Measurements from ENCODE around the gene MEG3.

MEG3 gene

GRCh38 chr14:100825713-100826331, at the start of gene MEG3:
MEG3 (plus strand) TSS chr14:100826118.
- DNase-seq (ENCODE audit: low read depth, low spot score) = peak; percentile 66

GRCh38 chr14:100776681-100777365, 49.1 kb upstream of the MEG3 start:
- no peak for DNase-seq (ENCODE audit: low read depth, low spot score)

- no peak for DNase-seq (ENCODE audit: low read depth, low spot score)
Measured at GRCh38 chr14:100777366-100777817, 48.5 kb upstream of the MEG3 start.

GRCh38 chr14:100777818-100778525, 47.9 kb upstream of the MEG3 start:
- DNase-seq (ENCODE audit: low read depth, low spot score) = no peak

GRCh38 chr14:100778526-100778882, 47.4 kb upstream of the MEG3 start:
- DNase-seq (ENCODE audit: low read depth, low spot score) = no peak

DNA sequence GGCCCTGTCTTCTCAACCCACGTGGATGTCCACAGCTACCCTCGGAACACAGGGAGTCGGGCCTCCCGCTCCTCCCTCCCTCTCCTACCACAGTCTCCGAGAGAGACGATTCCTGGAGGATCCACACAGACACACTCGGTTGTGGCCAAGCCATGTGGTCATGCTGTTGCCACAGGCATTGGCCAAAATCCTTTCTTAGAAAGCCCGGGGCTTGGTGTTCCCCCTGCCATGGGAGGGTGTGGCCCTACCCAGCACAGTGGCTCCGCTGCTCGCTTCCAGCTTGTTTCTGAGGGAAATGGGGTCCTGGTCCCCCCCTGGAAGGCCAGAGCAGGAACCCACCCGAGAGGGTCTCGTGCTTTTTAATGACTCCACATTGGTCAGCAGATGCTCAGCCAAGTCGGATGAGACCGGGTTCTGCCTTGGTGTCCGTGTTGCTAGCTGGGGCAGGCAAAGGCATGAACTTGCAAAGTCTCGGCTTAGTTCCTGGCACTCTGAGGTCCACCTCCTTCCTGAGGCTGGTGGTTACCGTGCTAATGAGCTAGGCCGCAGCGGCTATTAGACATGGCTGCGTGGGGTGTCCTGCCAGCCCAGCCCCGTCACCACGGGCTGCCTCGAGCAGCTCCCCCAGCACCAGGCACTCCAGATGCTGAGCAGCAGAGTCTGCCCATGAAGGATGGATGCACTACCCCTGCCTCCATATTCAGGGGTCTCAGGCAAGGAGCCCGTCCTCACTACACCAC, 46.8 kb upstream of the MEG3 start:
- DNase-seq (ENCODE audit: low read depth, low spot score) = no peak

GRCh38 chr14:100779691-100780080, 46.2 kb upstream of the MEG3 start:
- DNase-seq (ENCODE audit: low read depth, low spot score) = no peak

DNA sequence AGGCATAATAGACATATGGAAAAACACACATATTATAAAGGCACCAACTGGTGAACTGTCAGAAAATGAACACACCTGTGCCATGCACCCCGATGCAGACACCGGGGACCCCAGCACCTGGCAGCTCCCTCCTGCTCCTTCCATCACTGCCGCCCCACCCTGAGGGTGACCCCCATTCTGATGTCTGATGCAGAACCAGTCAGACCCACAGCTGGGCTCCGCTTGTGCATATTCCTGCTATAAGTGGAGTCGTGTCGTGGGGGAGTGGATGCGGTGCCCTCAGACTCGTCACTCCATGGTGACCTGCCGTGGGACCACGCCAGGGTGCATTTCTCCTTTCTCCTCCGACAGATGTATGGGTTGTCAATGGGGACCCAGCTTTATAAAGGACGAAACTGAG, 45.7 kb upstream of the MEG3 start:
- no peak for DNase-seq (ENCODE audit: low read depth, low spot score)

DNA sequence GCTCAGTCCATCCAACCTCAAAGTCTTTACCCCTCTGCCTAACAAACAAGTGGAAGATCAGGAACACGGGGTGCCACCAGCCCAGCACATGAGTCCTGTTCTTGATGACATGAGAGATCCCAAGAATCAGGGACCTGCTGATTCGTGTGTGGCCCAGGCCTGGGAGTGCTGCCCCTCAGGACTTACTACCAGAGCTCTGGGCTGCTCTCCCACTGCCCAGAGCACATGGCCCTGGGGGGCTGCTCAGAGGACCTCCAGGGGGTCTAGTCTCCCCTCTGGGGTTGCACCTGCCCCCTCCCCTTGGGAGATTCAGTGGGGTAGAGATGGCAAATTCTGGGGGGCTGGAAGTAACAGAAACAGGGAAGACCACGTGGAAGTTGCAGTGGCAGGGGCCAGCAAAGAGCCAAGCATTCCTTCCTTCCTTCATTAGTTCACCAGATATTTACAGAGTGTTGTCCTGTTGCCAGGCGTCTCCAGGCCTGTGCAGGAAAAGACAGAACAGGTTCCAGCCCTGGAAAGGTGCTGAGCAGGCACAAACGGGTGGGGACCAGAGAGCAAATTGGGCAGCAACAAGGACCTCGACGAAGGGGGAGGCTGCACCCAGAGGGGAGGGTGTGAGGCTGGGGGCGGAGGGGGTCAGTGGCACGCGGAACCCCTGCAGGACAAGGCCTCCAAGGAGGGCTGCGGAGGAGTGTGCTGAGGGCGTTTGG, 45.1 kb upstream of the MEG3 start:
- no peak for DNase-seq (ENCODE audit: low read depth, low spot score)

- no peak for DNase-seq (ENCODE audit: low read depth, low spot score)
Measured at GRCh38 chr14:100781952-100782351, 44.0 kb upstream of the MEG3 start.

GRCh38 chr14:100782516-100783320, 43.2 kb upstream of the MEG3 start:
- no peak for DNase-seq (ENCODE audit: low read depth, low spot score)

GRCh38 chr14:100783630-100784370, 42.1 kb upstream of the MEG3 start:
- DNase-seq (ENCODE audit: low read depth, low spot score) = no peak

GRCh38 chr14:100784523-100785337, 41.2 kb upstream of the MEG3 start:
- no peak for DNase-seq (ENCODE audit: low read depth, low spot score)

DNA sequence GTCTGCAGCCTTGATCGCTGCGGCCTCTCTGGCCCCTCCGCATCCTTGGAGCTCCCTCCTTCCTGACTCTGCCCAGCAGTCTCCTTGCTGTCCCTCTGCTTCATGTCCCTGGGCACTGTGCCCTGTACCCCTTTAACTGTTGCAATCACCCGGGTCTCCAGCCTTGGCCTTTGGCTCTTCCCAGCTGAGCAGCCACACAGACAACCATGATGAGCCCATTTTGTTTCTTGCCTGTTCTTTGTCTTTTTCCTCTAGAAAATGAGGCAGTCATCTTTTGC, 40.6 kb upstream of the MEG3 start:
- DNase-seq (ENCODE audit: low read depth, low spot score) = no peak

- DNase-seq (ENCODE audit: low read depth, low spot score) = no peak
Measured at GRCh38 chr14:100785626-100786025, 40.3 kb upstream of the MEG3 start.

DNA sequence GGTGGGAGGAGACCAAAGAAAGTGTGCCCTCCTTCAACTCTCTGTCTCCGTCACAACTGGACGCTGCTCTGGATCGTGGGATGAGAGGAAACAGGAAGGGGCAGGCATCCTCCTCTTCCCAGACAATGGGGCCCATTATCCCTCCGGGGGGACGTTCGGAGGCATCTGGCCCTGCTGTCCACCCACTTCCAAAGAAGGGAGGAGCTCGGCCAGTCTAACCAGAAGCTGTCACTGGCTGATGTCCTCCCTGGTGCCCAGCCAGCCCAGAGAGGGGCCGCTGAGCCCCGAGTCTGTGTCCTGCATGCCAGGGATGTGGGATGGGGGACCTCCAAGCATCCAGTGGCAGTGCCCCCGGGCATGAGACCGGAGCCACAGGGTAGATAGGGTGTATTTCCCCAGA, 39.8 kb upstream of the MEG3 start:
- DNase-seq (ENCODE audit: low read depth, low spot score) = no peak

DNA sequence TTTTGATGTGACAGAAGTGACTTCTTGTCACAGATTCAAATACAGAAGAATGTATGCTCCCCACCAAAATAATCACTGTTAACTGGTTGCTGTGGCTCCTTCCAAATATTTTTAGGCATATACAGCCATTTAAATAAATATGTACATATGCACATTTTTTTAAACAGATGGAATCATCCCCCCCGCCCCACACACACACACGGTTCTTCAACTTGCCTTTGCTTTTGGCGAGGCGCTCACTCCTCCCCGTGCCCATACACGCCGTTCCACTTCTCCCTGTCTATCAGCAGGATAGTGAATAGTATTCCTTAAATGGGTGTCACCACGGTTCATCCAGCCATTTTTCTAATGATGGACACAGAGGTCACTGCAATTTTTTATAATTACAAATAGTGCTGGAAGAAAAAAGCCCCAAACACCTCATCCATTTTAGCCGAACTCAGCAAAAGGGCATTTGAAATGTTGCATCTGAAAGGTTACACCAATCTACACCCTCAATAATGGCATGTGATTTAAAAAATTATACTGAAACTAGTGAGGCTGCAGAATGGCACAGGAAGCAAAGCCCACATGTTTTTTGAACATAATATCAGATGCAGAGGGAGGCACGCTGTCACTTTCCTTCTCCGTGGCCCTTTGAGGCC, 39.2 kb upstream of the MEG3 start:
- DNase-seq (ENCODE audit: low read depth, low spot score) = no peak

- DNase-seq (ENCODE audit: low read depth, low spot score) = no peak
Measured at GRCh38 chr14:100787659-100788058, 38.3 kb upstream of the MEG3 start.

GRCh38 chr14:100788517-100788916, 37.4 kb upstream of the MEG3 start:
- DNase-seq (ENCODE audit: low read depth, low spot score) = no peak
